PC-3 (cell line): ENCODE data around the gene ANK2. TPM values are rescaled to one million over a fixed set of nuclear protein-coding genes. Genes with fewer than 3 reads are reported as not detected.

Experiments used
- ATAC-seq: fragments of 200-7000 bp; cut with Tn5 transposase; 2 replicates; pipeline ENCODE4 v1.9.1; 2020; ENCODE audit warnings: mild to moderate bottlenecking, moderate library complexity
- BruUV-seq: library from RNA; stranded (reverse); fragments of 400-500 nt; replicated peaks from 2 replicates; lab custom pipeline; 2021; lab: Mats Ljungman, UMichigan
- CTCF ChIA-PET: fragments of 300-600 bp; sonication (Branson Sonifier 250); formaldehyde crosslinking; loops from one replicate; lab custom pipeline; 2022; ENCODE audit warnings: antibody characterized with exemption; lab: Charles Lee
- POLR2A ChIA-PET: fragments of 300-600 bp; sonication (Branson Sonifier 250); formaldehyde crosslinking; loops from one replicate; lab custom pipeline; 2022; ENCODE audit warnings: antibody characterized with exemption; ENCODE audit not compliant: unreplicated experiment; lab: Charles Lee
- DNase-seq: peaks from one replicate; pipeline ENCODE4 v3.0.0-alpha.2; 2015
- H2AFZ ChIP-seq: fragments of 300-600 bp; sonication (generic); 2 replicates; pipeline ENCODE4 v1.6.0; 2016; ENCODE audit warnings: antibody characterized with exemption, low read length
- H3F3A ChIP-seq: fragments of 300-600 bp; sonication (generic); one replicate; pipeline ENCODE4 v1.6.0; 2017; ENCODE audit warnings: antibody characterized with exemption, low read length, control low read depth, mild to moderate bottlenecking; ENCODE audit not compliant: unreplicated experiment
- H3K27ac ChIP-seq: fragments of 300-600 bp; sonication (generic); 2 replicates; pipeline ENCODE4 v1.5.1; 2016; ENCODE audit warnings: mild to moderate bottlenecking, low read length
- H3K27me3 ChIP-seq: fragments of 300-600 bp; sonication (generic); 2 replicates; pipeline ENCODE4 v1.6.1; 2016; ENCODE audit warnings: low read length, mixed read lengths
- H3K36me3 ChIP-seq: fragments of 300-600 bp; sonication (generic); 2 replicates; pipeline ENCODE4 v1.6.1; 2016; ENCODE audit warnings: low read depth, mixed run types, low read length, mixed read lengths
- H3K4me1 ChIP-seq: fragments of 300-600 bp; sonication (generic); 2 replicates; pipeline ENCODE4 v1.5.1; 2016; ENCODE audit warnings: low read length; ENCODE audit not compliant: insufficient read depth
- H3K4me2 ChIP-seq: fragments of 300-600 bp; sonication (generic); 2 replicates; pipeline ENCODE4 v1.6.0; 2016; ENCODE audit warnings: low read length
- H3K4me3 ChIP-seq: fragments of 300-600 bp; sonication (generic); 2 replicates; pipeline ENCODE4 v1.5.1; 2016; ENCODE audit warnings: mild to moderate bottlenecking, low read length, mixed read lengths
- H3K79me2 ChIP-seq: fragments of 300-600 bp; sonication (generic); 2 replicates; pipeline ENCODE4 v1.6.1; 2017; ENCODE audit warnings: low read length, mixed read lengths
- H3K9ac ChIP-seq: fragments of 300-600 bp; sonication (generic); 2 replicates; pipeline ENCODE4 v1.6.0; 2016; ENCODE audit warnings: mild to moderate bottlenecking, low read length
- H3K9me2 ChIP-seq: fragments of 300-600 bp; sonication (generic); replicated peaks from 2 replicates; pipeline ENCODE4 v1.6.1; 2016; ENCODE audit warnings: mixed run types, low read length, mixed read lengths
- H3K9me3 ChIP-seq: fragments of 300-600 bp; sonication (generic); 2 replicates; pipeline ENCODE4 v1.6.1; 2016; ENCODE audit warnings: low read length, mixed read lengths
- H4K20me1 ChIP-seq: fragments of 300-600 bp; sonication (generic); 2 replicates; pipeline ENCODE4 v1.6.1; 2016; ENCODE audit warnings: low read length, mixed read lengths
- CTCF ChIP-seq: fragments of 300-600 bp; sonication (generic); conservative IDR thresholded peaks from 2 replicates; pipeline ENCODE4 v1.5.1; 2017; ENCODE audit warnings: antibody characterized with exemption, low read depth, mild to moderate bottlenecking, low read length
- EZH2 ChIP-seq: fragments of 300-600 bp; sonication (generic); IDR thresholded peaks from one replicate; pipeline ENCODE4 v1.6.1; 2017; ENCODE audit warnings: antibody characterized with exemption, mild to moderate bottlenecking, low read length; ENCODE audit not compliant: unreplicated experiment
- EZH2phosphoT487 ChIP-seq: fragments of 300-600 bp; sonication (generic); IDR thresholded peaks from 2 replicates; pipeline ENCODE4 v1.6.1; 2018; ENCODE audit warnings: mild to moderate bottlenecking, antibody characterized with exemption, low read length, borderline replicate concordance
- intact Hi-C: fragments of 100-400 bp; cut with micrococcal nuclease; formaldehyde crosslinking; loops from 2 replicates; pipeline ENCODE4 v1.9.0; 2023
- total RNA-seq: library from RNA; depleted of rRNA; stranded (reverse); fragments of >200 nt; gene quantifications from 2 replicates; pipeline ENCODE4 v1.2.3, GENCODE V29; 2014

Gene ANK2
- total RNA-seq, 1 experiment from 2014 or later = 1.8 TPM

- no peak overlapping the region for H3K4me2 ChIP-seq
- H4K20me1 ChIP-seq = no peaks in the 10 kb centered on the region
- no peak overlapping the region for H3K27ac ChIP-seq
- no peaks in the 10 kb centered on the region for H3K9me3 ChIP-seq
- no peak overlapping the region for H3K4me3 ChIP-seq
- no peak overlapping the region for H3K9ac ChIP-seq
- POLR2A ChIA-PET = no interaction called here
- no peak for ATAC-seq
- H3K79me2 ChIP-seq = no peaks in the 10 kb centered on the region
- H3K4me1 ChIP-seq = peaks cover 19% of the 10 kb centered on the region
- H3F3A ChIP-seq = no peaks in the 10 kb centered on the region
- CTCF ChIA-PET = no interaction called here
- H3K9me2 ChIP-seq = no peaks in the 10 kb centered on the region
- no peak overlapping the region for H2AFZ ChIP-seq
- H3K36me3 ChIP-seq = no peaks in the 10 kb centered on the region
- intact Hi-C loops = no loop called here
- H3K27me3 ChIP-seq = no peaks in the 10 kb centered on the region
- TF ChIP-seq EZH2phosphoT487 (no peak), EZH2 (no peak), CTCF (no peak)
- DNase-seq = no peak
- no TSS peak for BruUV-seq
Measured at GRCh38 chr4:113056318-113056717, 6.9 kb downstream of the ANK2 start.

- H4K20me1 ChIP-seq = no peaks in the 10 kb centered on the region
- no peak overlapping the region for H3K4me3 ChIP-seq
- no peaks in the 10 kb centered on the region for H3K9me3 ChIP-seq
- ChIA-PET CTCF (no interaction called here), POLR2A (no interaction called here)
- ATAC-seq (peak; percentile 95), DNase-seq (peak; percentile 67)
- no peaks in the 10 kb centered on the region for H3K79me2 ChIP-seq
- H3K9me2 ChIP-seq = no peaks in the 10 kb centered on the region
- H3K27ac ChIP-seq = peak overlapping the region; percentile 23; the same call in 1 of the 2 replicates
- H2AFZ ChIP-seq = 0 out of 2 replicates have a peak overlapping the region, but pooled peaks have one; percentile 48
- H3F3A ChIP-seq = no peaks in the 10 kb centered on the region
- TF ChIP-seq EZH2 (no peak), EZH2phosphoT487 (no peak), CTCF (no peak)
- no TSS peak for BruUV-seq
- H3K36me3 ChIP-seq = no peaks in the 10 kb centered on the region
- intact Hi-C loops = no loop called here
- H3K9ac ChIP-seq = no peak overlapping the region
- H3K4me1 ChIP-seq = peaks cover 14% of the 10 kb centered on the region
- no peaks in the 10 kb centered on the region for H3K27me3 ChIP-seq
- peak overlapping the region; percentile 41 for H3K4me2 ChIP-seq
Measured at GRCh38 chr4:113057891-113058290, 8.4 kb downstream of the ANK2 start.

- intact Hi-C loops = no loop called here
Measured at GRCh38 chr4:113059449-113060182, 10.2 kb downstream of the ANK2 start.

More at GRCh38 chr4:113059449-113060182, 10.2 kb downstream of the ANK2 start:
- no peak overlapping the region for H3K27ac ChIP-seq
- no peaks in the 10 kb centered on the region for H3K27me3 ChIP-seq
- CTCF ChIA-PET = no interaction called here
- POLR2A ChIA-PET = no interaction called here
- ATAC-seq = no peak
- no peaks in the 10 kb centered on the region for H3K36me3 ChIP-seq
- no peaks in the 10 kb centered on the region for H3F3A ChIP-seq
- TF ChIP-seq EZH2phosphoT487 (no peak), CTCF (no peak), EZH2 (no peak)
- no TSS peak for BruUV-seq
- H4K20me1 ChIP-seq = no peaks in the 10 kb centered on the region
- H3K9me3 ChIP-seq = no peaks in the 10 kb centered on the region
- no peak for DNase-seq
- no peak overlapping the region for H3K9ac ChIP-seq
- no peak overlapping the region for H2AFZ ChIP-seq
- no peak overlapping the region for H3K4me2 ChIP-seq
- H3K4me3 ChIP-seq = no peak overlapping the region
- H3K79me2 ChIP-seq = no peaks in the 10 kb centered on the region
- H3K9me2 ChIP-seq = no peaks in the 10 kb centered on the region
- peaks cover 14% of the 10 kb centered on the region for H3K4me1 ChIP-seq
